HEK293 (cell line): ENCODE data around the gene SLITRK3.
A peak's percentile ranks its signal among the peaks of the same experiment; 100 is the strongest.

Experiments used
- HIC1 ChIP-seq: fragments of 450-650 bp; formaldehyde crosslinking; IDR thresholded peaks from 2 replicates; pipeline ENCODE4 v1.5.1; 2016; ENCODE audit warnings: missing biosample characterization, missing genetic modification characterization
- INSM2 ChIP-seq: fragments of 450-650 bp; formaldehyde crosslinking; IDR thresholded peaks from 2 replicates; pipeline ENCODE4 v1.5.1; 2016; ENCODE audit warnings: missing biosample characterization, missing genetic modification characterization
- KLF7 ChIP-seq: fragments of 450-650 bp; formaldehyde crosslinking; IDR thresholded peaks from 2 replicates; pipeline ENCODE4 v1.5.1; 2016; ENCODE audit warnings: missing biosample characterization, missing genetic modification characterization, borderline replicate concordance
- KLF8 ChIP-seq: fragments of 450-650 bp; formaldehyde crosslinking; IDR thresholded peaks from 2 replicates; pipeline ENCODE4 v1.5.1; 2016; ENCODE audit warnings: missing biosample characterization, missing genetic modification characterization
- MYNN ChIP-seq: fragments of 450-650 bp; formaldehyde crosslinking; IDR thresholded peaks from 2 replicates; pipeline ENCODE4 v1.5.1; 2016; ENCODE audit warnings: missing biosample characterization, missing genetic modification characterization, borderline replicate concordance
- ZBTB48 ChIP-seq: fragments of 450-650 bp; formaldehyde crosslinking; IDR thresholded peaks from 2 replicates; pipeline ENCODE4 v1.5.1; 2016; ENCODE audit warnings: missing biosample characterization, missing genetic modification characterization
- ZFHX2 ChIP-seq: fragments of 450-650 bp; formaldehyde crosslinking; conservative IDR thresholded peaks from 2 replicates; pipeline ENCODE4 v1.5.1; 2016; ENCODE audit warnings: missing biosample characterization, missing genetic modification characterization
- ZNF155 ChIP-seq: fragments of 450-650 bp; formaldehyde crosslinking; IDR thresholded peaks from 2 replicates; pipeline ENCODE4 v1.5.1; 2016; ENCODE audit warnings: missing biosample characterization, missing genetic modification characterization
- ZNF202 ChIP-seq: fragments of 450-650 bp; formaldehyde crosslinking; IDR thresholded peaks from 2 replicates; pipeline ENCODE4 v1.5.1; 2016; ENCODE audit warnings: missing biosample characterization, missing genetic modification characterization, borderline replicate concordance
- ZNF239 ChIP-seq: fragments of 450-650 bp; formaldehyde crosslinking; IDR thresholded peaks from 2 replicates; pipeline ENCODE4 v1.5.1; 2016; ENCODE audit warnings: missing biosample characterization, missing genetic modification characterization
- ZNF24 ChIP-seq: fragments of 450-650 bp; formaldehyde crosslinking; IDR thresholded peaks from 2 replicates; pipeline ENCODE4 v1.5.1; 2016; ENCODE audit warnings: missing biosample characterization, missing genetic modification characterization
- ZNF248 ChIP-seq: fragments of 450-650 bp; formaldehyde crosslinking; IDR thresholded peaks from 2 replicates; pipeline ENCODE4 v1.5.1; 2017; ENCODE audit warnings: missing biosample characterization, missing genetic modification characterization
- ZNF266 ChIP-seq: fragments of 450-650 bp; formaldehyde crosslinking; IDR thresholded peaks from 2 replicates; pipeline ENCODE4 v1.5.1; 2016; ENCODE audit warnings: missing biosample characterization, missing genetic modification characterization, low read depth
- ZNF280C ChIP-seq: fragments of 450-650 bp; formaldehyde crosslinking; IDR thresholded peaks from 2 replicates; pipeline ENCODE4 v1.5.1; 2016; ENCODE audit warnings: missing biosample characterization, missing genetic modification characterization
- ZNF292 ChIP-seq: fragments of 450-650 bp; formaldehyde crosslinking; IDR thresholded peaks from 2 replicates; pipeline ENCODE4 v1.5.1; 2016; ENCODE audit warnings: low read depth, missing biosample characterization, missing genetic modification characterization, borderline replicate concordance
- ZNF350 ChIP-seq: fragments of 450-650 bp; formaldehyde crosslinking; IDR thresholded peaks from 2 replicates; pipeline ENCODE4 v1.5.0; 2017; ENCODE audit warnings: missing biosample characterization, mild to moderate bottlenecking, missing genetic modification characterization
- ZNF530 ChIP-seq: fragments of 450-650 bp; formaldehyde crosslinking; IDR thresholded peaks from 2 replicates; pipeline ENCODE4 v1.5.1; 2016; ENCODE audit warnings: low read depth, missing biosample characterization, missing genetic modification characterization
- ZNF558 ChIP-seq: fragments of 450-650 bp; formaldehyde crosslinking; IDR thresholded peaks from 2 replicates; pipeline ENCODE4 v1.5.1; 2016; ENCODE audit warnings: missing biosample characterization, missing genetic modification characterization
- ZNF596 ChIP-seq: fragments of 450-650 bp; IDR thresholded peaks from 2 replicates; pipeline ENCODE4 v1.5.0; 2018; ENCODE audit warnings: missing biosample characterization, mild to moderate bottlenecking, missing genetic modification characterization, moderate library complexity
- ZNF600 ChIP-seq: fragments of 450-650 bp; formaldehyde crosslinking; IDR thresholded peaks from 2 replicates; pipeline ENCODE4 v1.5.1; 2016; ENCODE audit warnings: missing biosample characterization, missing genetic modification characterization
- ZNF623 ChIP-seq: fragments of 450-650 bp; formaldehyde crosslinking; IDR thresholded peaks from 2 replicates; pipeline ENCODE4 v1.5.1; 2016; ENCODE audit warnings: missing biosample characterization, missing genetic modification characterization
- ZNF654 ChIP-seq: fragments of 450-650 bp; formaldehyde crosslinking; IDR thresholded peaks from 2 replicates; pipeline ENCODE4 v1.5.1; 2016; ENCODE audit warnings: low read depth, missing biosample characterization, missing genetic modification characterization
- ZNF658 ChIP-seq: fragments of 450-650 bp; formaldehyde crosslinking; IDR thresholded peaks from 2 replicates; pipeline ENCODE4; 2016; ENCODE audit warnings: missing biosample characterization, missing genetic modification characterization
- ZNF843 ChIP-seq: fragments of 450-650 bp; formaldehyde crosslinking; IDR thresholded peaks from 2 replicates; pipeline ENCODE4 v1.5.1; 2016; ENCODE audit warnings: missing biosample characterization, missing genetic modification characterization
- TF ChIP-seq, protein P1 (sequence below): fragments of 450-650 bp; formaldehyde crosslinking; IDR thresholded peaks from 2 replicates; pipeline ENCODE4 v1.5.1; 2016; ENCODE audit warnings: missing biosample characterization, missing genetic modification characterization, borderline replicate concordance
- TF ChIP-seq, protein P2 (sequence below): fragments of 450-650 bp; formaldehyde crosslinking; IDR thresholded peaks from 2 replicates; pipeline ENCODE4 v1.5.1; 2016; ENCODE audit warnings: missing biosample characterization, missing genetic modification characterization
- TF ChIP-seq, protein P3 (sequence below): fragments of 450-650 bp; formaldehyde crosslinking; conservative IDR thresholded peaks from 2 replicates; pipeline ENCODE4 v1.5.1; 2016; ENCODE audit warnings: low read depth, missing biosample characterization, missing genetic modification characterization

The SLITRK3 gene

DNA sequence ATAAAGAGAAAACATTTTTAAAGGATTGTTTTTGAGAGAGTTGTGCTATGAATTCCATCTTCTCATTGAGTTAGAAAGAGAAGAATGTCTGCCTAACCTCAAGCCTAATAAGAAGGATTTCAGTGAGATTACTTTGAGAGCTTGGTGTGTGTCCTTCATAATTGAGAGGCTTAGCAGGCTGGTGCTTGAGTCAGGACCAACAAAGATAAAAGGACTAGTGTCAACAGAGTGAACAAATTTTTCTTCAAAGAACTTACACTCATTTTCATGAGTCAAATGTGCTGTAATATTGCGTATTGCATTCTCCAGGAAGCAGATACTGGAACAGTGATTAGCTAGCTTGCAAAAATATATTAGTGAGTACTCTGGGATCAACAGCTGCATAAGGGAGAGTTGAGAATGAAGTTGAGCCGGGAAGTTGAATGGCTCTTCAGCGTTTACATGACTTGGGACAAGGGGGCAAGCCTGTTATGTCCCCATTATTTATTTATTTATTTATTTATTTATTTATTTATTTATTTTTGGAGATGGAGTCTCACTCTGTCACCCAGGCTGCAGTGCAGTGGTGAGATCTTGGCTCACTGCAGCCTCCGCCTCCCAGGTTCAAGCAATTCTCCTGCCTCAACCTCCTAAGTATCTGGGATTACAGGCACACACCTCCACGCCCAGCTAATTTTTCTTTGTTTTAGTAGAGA, 37.5 kb upstream of the SLITRK3 start (continued):
- TF ChIP-seq, protein P1, sequence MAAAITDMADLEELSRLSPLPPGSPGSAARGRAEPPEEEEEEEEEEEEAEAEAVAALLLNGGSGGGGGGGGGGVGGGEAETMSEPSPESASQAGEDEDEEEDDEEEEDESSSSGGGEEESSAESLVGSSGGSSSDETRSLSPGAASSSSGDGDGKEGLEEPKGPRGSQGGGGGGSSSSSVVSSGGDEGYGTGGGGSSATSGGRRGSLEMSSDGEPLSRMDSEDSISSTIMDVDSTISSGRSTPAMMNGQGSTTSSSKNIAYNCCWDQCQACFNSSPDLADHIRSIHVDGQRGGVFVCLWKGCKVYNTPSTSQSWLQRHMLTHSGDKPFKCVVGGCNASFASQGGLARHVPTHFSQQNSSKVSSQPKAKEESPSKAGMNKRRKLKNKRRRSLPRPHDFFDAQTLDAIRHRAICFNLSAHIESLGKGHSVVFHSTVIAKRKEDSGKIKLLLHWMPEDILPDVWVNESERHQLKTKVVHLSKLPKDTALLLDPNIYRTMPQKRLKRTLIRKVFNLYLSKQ = no peak
- TF ChIP-seq HIC1 (tag by site-specific recombination) (no peak), ZNF24 (no peak), ZNF155 (tag by site-specific recombination) (no peak), ZNF600 (tag by site-specific recombination) (no peak), MYNN (tag by site-specific recombination) (no peak), ZNF202 (0 out of 2 replicates have a peak, but pooled peaks have one; percentile 26), ZNF596 (tag by site-specific recombination) (no peak), ZNF843 (tag by site-specific recombination) (no peak), ZNF623 (tag by site-specific recombination) (peak; percentile 29; the same call in 1 of the 2 replicates), ZNF658 (tag by site-specific recombination) (no peak), KLF7 (tag by site-specific recombination) (no peak), ZNF292 (tag by site-specific recombination) (no peak), ZNF266 (tag by site-specific recombination) (0 out of 2 replicates have a peak, but pooled peaks have one; percentile 32), ZNF530 (tag by site-specific recombination) (no peak), KLF8 (no peak), ZNF239 (tag by site-specific recombination) (no peak), ZNF558 (no peak), ZNF654 (tag by site-specific recombination) (peak; percentile 11; the same call in 1 of the 2 replicates), ZFHX2 (no peak), ZBTB48 (tag by site-specific recombination) (no peak), ZNF350 (tag by site-specific recombination) (no peak), ZNF280C (tag by site-specific recombination) (no peak), INSM2 (tag by site-specific recombination) (no peak), ZNF248 (tag by site-specific recombination) (no peak)
- TF ChIP-seq, protein P2, sequence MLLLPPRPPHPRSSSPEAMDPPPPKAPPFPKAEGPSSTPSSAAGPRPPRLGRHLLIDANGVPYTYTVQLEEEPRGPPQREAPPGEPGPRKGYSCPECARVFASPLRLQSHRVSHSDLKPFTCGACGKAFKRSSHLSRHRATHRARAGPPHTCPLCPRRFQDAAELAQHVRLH (tag by site-specific recombination) = no peak
- TF ChIP-seq, protein P3, sequence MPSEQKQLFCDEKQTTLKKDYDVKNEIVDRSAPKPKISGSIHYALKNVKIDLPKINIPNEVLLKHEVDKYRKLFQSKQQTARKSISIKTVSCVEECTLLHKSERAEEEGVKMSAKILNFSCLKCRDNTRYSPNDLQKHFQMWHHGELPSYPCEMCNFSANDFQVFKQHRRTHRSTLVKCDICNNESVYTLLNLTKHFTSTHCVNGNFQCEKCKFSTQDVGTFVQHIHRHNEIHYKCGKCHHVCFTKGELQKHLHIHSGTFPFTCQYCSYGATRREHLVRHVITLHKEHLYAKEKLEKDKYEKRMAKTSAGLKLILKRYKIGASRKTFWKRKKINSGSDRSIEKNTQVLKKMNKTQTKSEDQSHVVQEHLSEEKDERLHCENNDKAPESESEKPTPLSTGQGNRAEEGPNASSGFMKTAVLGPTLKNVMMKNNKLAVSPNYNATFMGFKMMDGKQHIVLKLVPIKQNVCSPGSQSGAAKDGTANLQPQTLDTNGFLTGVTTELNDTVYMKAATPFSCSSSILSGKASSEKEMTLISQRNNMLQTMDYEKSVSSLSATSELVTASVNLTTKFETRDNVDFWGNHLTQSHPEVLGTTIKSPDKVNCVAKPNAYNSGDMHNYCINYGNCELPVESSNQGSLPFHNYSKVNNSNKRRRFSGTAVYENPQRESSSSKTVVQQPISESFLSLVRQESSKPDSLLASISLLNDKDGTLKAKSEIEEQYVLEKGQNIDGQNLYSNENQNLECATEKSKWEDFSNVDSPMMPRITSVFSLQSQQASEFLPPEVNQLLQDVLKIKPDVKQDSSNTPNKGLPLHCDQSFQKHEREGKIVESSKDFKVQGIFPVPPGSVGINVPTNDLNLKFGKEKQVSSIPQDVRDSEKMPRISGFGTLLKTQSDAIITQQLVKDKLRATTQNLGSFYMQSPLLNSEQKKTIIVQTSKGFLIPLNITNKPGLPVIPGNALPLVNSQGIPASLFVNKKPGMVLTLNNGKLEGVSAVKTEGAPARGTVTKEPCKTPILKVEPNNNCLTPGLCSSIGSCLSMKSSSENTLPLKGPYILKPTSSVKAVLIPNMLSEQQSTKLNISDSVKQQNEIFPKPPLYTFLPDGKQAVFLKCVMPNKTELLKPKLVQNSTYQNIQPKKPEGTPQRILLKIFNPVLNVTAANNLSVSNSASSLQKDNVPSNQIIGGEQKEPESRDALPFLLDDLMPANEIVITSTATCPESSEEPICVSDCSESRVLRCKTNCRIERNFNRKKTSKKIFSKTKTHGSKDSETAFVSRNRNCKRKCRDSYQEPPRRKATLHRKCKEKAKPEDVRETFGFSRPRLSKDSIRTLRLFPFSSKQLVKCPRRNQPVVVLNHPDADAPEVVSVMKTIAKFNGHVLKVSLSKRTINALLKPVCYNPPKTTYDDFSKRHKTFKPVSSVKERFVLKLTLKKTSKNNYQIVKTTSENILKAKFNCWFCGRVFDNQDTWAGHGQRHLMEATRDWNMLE (tag by site-specific recombination) = peak; percentile 54; the same call in 1 of the 2 replicates
